Fibroblast of lung (primary cell): ENCODE measurements around the gene SEMA7A. TPM values are rescaled to one million over a fixed set of nuclear protein-coding genes. Genes with fewer than 3 reads are reported as not detected.

Experiments used
- DNase-seq, 2 donors: peaks; one replicate each; pipeline versions ENCODE4 v3.0.0 to v3.0.0-alpha.2; 2010; ENCODE audit warnings: low read depth in 2 of 2
- H2AFZ ChIP-seq: 2 replicates; pipeline ENCODE4 v1.5.1; 2012; ENCODE audit warnings: low read length, control low read depth, inconsistent platforms
- H3K27ac ChIP-seq: 2 replicates; pipeline ENCODE4 v1.5.1; 2011; ENCODE audit warnings: low read length, control low read depth; ENCODE audit not compliant: insufficient read depth
- H3K27me3 ChIP-seq: 2 replicates; pipeline ENCODE4 v1.5.1; 2011; ENCODE audit warnings: mild to moderate bottlenecking, low read length; ENCODE audit not compliant: control insufficient read depth, insufficient read depth
- H3K36me3 ChIP-seq: 2 replicates; pipeline ENCODE4 v1.5.1; 2011; ENCODE audit warnings: low read length; ENCODE audit not compliant: control insufficient read depth, insufficient read depth
- H3K4me1 ChIP-seq: 2 replicates; pipeline ENCODE4 v1.5.1; 2011; ENCODE audit warnings: low read length; ENCODE audit not compliant: control insufficient read depth, insufficient read depth; ENCODE audit errors: extremely low read depth
- H3K4me2 ChIP-seq: 2 replicates; pipeline ENCODE4 v1.5.1; 2011; ENCODE audit warnings: low read length, control low read depth; ENCODE audit not compliant: insufficient read depth; ENCODE audit errors: extremely low read depth
- H3K4me3 ChIP-seq, 4 experiments: fragments of 200-600 bp in 1 of 4; sonication (generic) in 1 of 4; replicated peaks in 1 of 4; 2 replicates each; pipeline ENCODE4 v1.5.1; 2011 to 2016; ENCODE audit warnings: low read length in 4 of 4, low read depth in 3 of 4, mild to moderate bottlenecking in 3 of 4, control low read depth in 2 of 4, inconsistent platforms in 1 of 4, mixed read lengths in 1 of 4; ENCODE audit not compliant: insufficient read depth in 1 of 4; ENCODE audit errors: control extremely low read depth in 1 of 4
- H3K79me2 ChIP-seq: 2 replicates; pipeline ENCODE4 v1.5.1; 2012; ENCODE audit warnings: mild to moderate bottlenecking, low read length, inconsistent platforms; ENCODE audit not compliant: control insufficient read depth, insufficient read depth
- H3K9ac ChIP-seq: 2 replicates; pipeline ENCODE4 v1.5.1; 2011; ENCODE audit warnings: mild to moderate bottlenecking, low read length, control low read depth; ENCODE audit not compliant: insufficient read depth
- H3K9me3 ChIP-seq: 2 replicates; pipeline ENCODE4 v1.5.1; 2012; ENCODE audit warnings: low read depth, low read length; ENCODE audit not compliant: control insufficient read depth, insufficient read depth
- H4K20me1 ChIP-seq: 2 replicates; pipeline ENCODE4 v1.5.1; 2011; ENCODE audit warnings: low read length; ENCODE audit not compliant: control insufficient read depth, insufficient read depth; ENCODE audit errors: extremely low read depth
- CTCF ChIP-seq, 2 donors: IDR thresholded peaks in 1 of 2; conservative IDR thresholded peaks in 1 of 2; 1 replicate in 1 of 2; 2 replicates in 1 of 2; pipeline ENCODE4 v1.5.1; 2011 to 2012; ENCODE audit warnings: low read length in 2 of 2, control low read depth in 1 of 2, inconsistent platforms in 1 of 2, low read depth in 1 of 2, mild to moderate bottlenecking in 1 of 2
- EZH2 ChIP-seq: IDR thresholded peaks from 2 replicates; pipeline ENCODE4 v1.5.1; 2012; ENCODE audit warnings: low read length, control low read depth, mild to moderate bottlenecking; ENCODE audit errors: missing control alignments
- polyA plus RNA-seq, 2 donors: library from polyadenylated mRNA; depleted of rRNA in 1 of 2; stranded (reverse) in 1 of 2; unstranded in 1 of 2; fragments of >200 nt; gene quantifications; 2 replicates each; pipeline ENCODE4 v1.2.1, GENCODE V29; 2011 to 2012; ENCODE audit warnings: missing spikeins in 1 of 2
- total RNA-seq: library from RNA; depleted of rRNA; stranded (reverse); fragments of >200 nt; gene quantifications from 2 replicates; pipeline ENCODE4 v1.2.1, GENCODE V29; 2014

SEMA7A gene
- total and polyA plus RNA-seq, 2 donors (not counting 1 experiment from before 2014, with no cell fraction given) = 5.6 to 12.5 TPM

- no peaks in the 10 kb centered on the region for H3K9me3 ChIP-seq
- TF ChIP-seq CTCF (conservative IDR thresholded peaks at IDR 0.05 in 1 of 2, IDR thresholded peaks at IDR 0.05 in 1 of 2; ENCODE audit: low read depth in 1 of 2, low read length in 2 of 2) (no peak), EZH2 (no peak)
- H2AFZ ChIP-seq = no peak overlapping the region
- no peaks in the 10 kb centered on the region for H3K79me2 ChIP-seq
- H4K20me1 ChIP-seq = no peaks in the 10 kb centered on the region
- H3K4me2 ChIP-seq = no peak overlapping the region
- no peak overlapping the region for H3K27ac ChIP-seq
- H3K4me1 ChIP-seq = peaks cover 7% of the 10 kb centered on the region
- H3K4me3 ChIP-seq = no peak overlapping the region
- no peak overlapping the region for H3K9ac ChIP-seq
- no peak for DNase-seq
- H3K36me3 ChIP-seq = no peaks in the 10 kb centered on the region
- no peaks in the 10 kb centered on the region for H3K27me3 ChIP-seq
Measured at GRCh38 chr15:74385733-74386132, 48.0 kb downstream of the SEMA7A start.

GRCh38 chr15:74384881-74385643 lies 48.7 kb downstream of the SEMA7A start:
- no peaks in the 10 kb centered on the region for H3K9me3 ChIP-seq
- H3K79me2 ChIP-seq = no peaks in the 10 kb centered on the region
- peak in 1 of 2 donors; percentile 82 for DNase-seq
- no peak overlapping the region for H3K4me2 ChIP-seq
- H3K27me3 ChIP-seq = no peaks in the 10 kb centered on the region
- H4K20me1 ChIP-seq = no peaks in the 10 kb centered on the region
- H2AFZ ChIP-seq = no peak overlapping the region
- peaks cover 7% of the 10 kb centered on the region for H3K4me1 ChIP-seq
- H3K4me3 ChIP-seq = no peak overlapping the region
- no peaks in the 10 kb centered on the region for H3K36me3 ChIP-seq
- no peak for TF ChIP-seq CTCF (conservative IDR thresholded peaks at IDR 0.05 in 1 of 2, IDR thresholded peaks at IDR 0.05 in 1 of 2; ENCODE audit: low read depth in 1 of 2, low read length in 2 of 2)
- no peak for TF ChIP-seq EZH2
- no peak overlapping the region for H3K9ac ChIP-seq
- no peak overlapping the region for H3K27ac ChIP-seq

GRCh38 chr15:74384566-74384880 lies 49.2 kb downstream of the SEMA7A start:
- H3K79me2 ChIP-seq = no peaks in the 10 kb centered on the region
- no peak overlapping the region for H3K9ac ChIP-seq
- H3K4me3 ChIP-seq = no peak overlapping the region
- no peak for DNase-seq
- no peaks in the 10 kb centered on the region for H3K27me3 ChIP-seq
- no peak overlapping the region for H3K4me2 ChIP-seq
- H3K9me3 ChIP-seq = no peaks in the 10 kb centered on the region
- H3K4me1 ChIP-seq = peaks cover 7% of the 10 kb centered on the region
- H3K27ac ChIP-seq = no peak overlapping the region
- H3K36me3 ChIP-seq = no peaks in the 10 kb centered on the region
- no peak overlapping the region for H2AFZ ChIP-seq
- H4K20me1 ChIP-seq = no peaks in the 10 kb centered on the region
- TF ChIP-seq CTCF (conservative IDR thresholded peaks at IDR 0.05 in 1 of 2, IDR thresholded peaks at IDR 0.05 in 1 of 2; ENCODE audit: low read depth in 1 of 2, low read length in 2 of 2) (no peak), EZH2 (no peak)
